ENCODE results near the gene CFAP119.
"Not testable (repeated sequence)": the region's sequence is repeated elsewhere in the genome, so short reads cannot be mapped to it uniquely, and the experiment has no call there.

The CFAP119 gene

DNA sequence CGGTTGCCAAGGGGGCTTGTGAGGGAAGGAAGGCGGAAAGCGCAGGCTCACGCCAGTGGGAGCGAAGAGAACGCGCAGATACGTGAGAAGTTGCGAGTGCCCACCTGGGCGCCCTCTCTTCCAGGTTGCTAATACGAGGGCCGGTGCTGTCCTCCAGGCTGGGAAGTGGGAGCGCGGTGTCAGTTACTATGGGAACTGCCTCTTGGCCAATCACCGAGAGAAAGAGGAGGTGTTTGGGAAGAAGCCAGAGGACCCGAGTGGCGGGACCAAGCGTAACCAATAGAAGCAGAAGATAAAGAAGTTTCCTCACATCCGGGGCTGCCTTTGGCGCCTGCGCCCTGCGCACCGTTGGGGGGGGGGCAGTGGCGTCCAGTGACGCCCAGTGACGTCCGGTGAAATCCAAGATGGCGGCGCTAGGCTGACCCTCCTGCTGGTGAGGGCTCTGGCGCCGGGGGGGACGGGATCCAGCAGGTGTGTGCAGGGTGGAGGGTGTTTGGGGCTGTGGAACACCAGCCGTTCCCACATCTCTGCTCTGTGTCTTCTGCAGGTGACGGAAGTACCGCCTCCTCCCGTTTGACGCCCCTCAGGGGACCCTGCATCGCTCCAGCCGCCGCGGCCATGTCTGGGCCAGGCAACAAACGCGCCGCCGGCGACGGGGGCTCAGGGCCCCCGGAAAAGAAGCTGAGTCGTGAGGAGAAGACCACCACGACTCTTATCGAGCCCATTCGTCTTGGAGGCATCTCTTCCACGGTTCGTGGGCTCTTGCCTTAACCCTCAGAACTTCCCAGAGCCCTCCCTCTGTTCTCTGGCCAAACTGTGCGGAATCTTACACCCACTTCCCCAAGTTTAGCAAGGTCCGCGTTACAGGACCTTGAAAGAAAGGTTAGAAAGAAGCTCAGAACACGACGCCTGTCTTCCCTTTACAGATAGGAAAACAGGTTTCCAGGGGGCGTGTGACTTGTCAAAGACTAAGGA is at the start of gene CFAP119, which contains the start of gene RNF40:
CFAP119 (minus strand) TSS at position 135 of the 975 bp plus-strand sequence. CDS start 314 bp downstream, outside the sequence.
RNF40 (plus strand) TSS at position 395 of the 975 bp plus-strand sequence; CDS start at position 619, 224 bp downstream.
- DNase-seq: peak; percentile 98 to 99

DNA sequence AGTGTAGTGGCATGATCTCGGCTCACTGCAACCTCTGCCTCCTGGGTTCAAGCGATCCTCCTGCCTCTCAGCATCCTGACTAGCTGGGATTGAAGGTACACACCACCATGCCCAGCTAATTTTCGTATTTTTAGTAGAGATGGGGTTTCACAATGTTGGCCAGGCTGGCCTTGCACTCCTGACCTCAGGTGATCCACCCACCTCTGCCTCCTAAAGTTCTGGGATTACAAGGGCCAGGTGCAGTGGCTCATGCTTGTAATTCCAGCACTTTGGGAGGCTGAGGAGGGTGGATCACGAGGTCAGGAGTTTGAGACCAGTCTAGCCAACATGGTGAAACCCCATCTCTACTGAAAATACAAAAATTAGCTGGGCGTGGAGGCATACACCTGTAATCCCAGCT is 47.8 kb upstream of the CFAP119 start:
- DNase-seq: not testable (repeated sequence)

DNA sequence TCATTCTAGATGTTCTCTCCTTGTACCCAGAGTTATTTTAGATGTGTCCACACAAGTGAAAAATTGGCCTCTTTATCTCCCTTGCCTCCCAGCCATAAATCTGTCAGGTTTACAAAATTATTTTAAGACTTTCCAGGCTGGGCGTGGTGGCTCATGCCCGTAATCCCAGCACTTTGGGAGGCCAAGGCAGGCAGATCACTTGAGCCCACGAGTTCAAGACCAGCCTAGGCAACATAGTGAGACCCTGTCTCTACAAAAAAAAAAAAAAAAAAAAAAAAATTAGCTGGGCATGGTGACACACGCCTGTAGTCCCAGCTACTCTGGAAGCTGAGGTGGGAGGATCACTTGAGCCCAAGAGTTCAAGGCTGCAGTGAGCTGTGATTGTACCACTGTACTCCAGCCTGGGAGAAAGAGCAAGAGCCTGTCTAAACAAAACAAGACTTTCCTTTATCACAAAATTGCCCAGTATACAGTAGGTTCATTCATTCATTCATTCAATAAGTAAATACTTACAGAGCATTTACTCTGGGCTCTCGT is 47.1 kb upstream of the CFAP119 start:
- not testable (repeated sequence) for DNase-seq

DNA sequence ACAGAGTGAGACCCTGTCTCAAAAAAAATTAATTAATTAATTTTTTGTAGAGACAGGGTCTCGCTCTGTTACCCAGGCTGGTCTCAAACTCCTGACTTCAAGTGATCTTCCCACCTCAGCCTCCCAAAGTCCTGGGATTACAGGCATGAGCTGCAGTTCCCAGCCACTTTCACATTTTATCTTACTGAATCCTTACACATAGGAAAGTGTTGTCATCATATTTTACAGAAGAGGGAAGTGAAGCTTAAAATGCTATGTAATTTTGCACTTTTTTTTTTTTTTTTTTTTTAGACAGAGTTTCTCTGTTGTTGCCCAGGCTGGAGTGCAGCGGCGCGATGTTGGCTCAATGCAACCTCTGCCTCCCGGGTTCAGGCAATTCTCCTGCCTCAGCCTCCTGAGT is 46.3 kb upstream of the CFAP119 start:
- no peak for DNase-seq

DNA sequence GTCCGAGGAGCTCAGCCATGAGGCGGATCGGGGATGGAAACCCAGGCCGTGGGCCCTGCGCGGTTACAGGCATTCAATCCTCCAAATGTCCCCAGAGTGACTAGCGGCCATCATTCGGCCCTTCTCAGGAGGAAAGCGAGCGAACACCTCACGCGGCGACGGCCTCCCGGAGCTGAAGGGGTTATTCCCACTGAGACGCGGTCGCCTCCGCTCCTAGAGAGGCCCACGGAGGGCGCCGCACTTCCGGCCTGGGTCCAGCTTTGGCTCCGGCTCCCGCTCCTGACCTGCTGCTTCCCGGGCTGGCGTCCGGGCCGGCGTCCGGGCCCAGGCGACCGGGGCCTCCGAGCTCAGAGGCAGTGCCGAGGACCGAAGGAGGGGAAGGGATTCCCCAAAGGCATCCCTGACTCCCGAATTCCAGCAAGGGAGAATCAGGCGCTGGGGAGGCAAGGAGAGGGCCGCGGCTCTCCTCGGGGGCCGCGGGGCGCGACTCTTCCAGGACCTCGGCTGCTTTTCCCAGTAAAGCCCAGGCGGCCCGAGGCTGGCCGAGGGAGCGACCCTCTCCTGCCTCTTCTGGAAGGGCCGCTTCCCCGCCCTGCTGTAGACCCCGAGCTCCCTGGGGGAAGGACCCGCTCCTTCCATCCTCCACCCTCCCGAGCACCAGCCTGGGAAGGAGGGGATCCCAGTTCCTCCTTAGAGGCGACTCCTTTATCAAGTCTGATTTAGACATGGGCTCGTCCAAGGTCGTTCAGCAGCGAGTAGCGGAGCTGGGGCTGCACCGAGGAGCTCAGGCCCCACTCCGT is 43.7 kb upstream of the CFAP119 start:
- peak; percentile 81 to 88 for DNase-seq

DNA sequence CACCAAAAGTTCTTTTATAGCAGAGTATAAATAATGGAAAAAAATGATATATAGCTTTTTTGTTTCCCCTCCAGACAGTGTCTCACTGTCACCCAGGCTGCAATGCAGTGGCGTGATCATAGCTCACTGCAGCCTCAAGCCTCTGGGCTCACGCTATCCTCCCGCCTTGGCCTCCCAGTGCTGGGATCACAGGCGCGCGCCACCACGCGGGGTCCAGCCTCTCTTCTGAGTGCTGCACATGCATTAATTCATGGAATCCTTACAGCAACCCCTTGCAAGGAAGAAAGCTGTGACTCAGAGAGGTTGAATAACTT is 43.2 kb upstream of the CFAP119 start:
- DNase-seq: no peak

DNA sequence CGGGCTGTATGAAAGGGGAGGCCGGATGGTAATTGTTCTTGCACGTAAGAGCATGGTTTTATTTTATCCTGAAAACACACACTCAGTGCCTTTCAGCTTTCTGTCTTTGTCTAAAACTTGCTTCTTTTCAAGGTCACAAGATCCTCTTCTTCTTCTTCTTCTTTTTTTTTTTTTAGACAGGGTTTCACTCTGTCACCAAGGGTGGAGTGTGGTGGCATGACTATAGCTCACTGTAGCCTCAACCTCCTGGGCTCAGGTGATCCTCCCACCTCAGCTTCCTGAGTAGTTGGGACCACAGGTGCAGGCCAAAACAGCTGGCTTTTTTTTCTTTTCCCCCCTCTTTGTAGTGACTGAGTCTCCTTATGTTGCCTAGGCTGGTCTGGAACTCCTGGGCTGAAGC is 41.1 kb upstream of the CFAP119 start:
- DNase-seq: no peak

DNA sequence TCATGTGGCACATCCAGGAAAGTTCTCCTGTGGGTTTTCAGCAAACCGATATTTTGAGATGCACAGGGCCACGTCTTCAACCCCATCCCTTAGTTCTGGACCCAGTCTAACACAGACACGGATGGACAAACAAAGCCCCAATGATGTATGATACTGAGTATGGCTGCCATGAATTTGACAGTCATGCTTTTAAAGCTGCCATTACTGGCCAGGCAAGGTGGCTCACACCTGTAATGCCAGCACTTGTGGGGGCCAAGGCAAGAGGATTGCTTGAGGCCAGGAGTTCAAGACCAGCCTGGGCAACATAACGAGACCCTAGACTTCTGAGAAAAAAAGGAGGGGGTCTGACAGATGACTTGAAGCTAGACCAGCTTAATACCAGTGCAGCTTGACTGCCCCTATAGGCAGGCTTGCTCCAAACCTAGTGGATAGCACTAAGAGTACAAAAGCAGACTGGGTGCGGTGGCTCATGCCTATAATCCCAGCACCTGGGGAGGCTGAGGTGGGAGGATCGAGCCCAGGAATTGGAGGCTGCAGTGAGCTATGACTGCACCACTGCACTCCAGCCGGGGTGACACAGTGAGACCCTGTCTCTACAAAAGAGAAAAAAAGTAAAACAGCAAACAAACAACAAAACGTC is 35.9 kb upstream of the CFAP119 start:
- DNase-seq: peak in 1 of 2 experiments; percentile 21

DNA sequence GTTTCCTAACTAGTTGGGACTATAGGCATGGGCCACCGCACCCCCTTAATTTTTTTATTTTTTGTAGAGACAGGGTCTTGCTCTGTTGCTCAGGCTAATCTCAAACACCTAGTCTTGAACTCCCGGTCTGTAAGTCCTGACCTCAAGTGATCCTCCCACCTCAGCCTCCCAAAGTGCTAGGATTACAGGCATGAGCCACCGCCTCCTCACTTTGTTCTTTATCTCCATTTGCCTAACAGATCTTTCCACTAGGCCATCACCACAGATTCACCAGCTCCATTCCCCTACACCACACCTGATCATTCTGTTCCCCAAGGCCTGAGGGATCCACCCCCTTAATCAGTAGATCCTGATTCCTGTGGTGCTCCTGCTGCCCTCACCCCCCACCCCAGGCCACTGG is 32.8 kb upstream of the CFAP119 start:
- DNase-seq: no peak

DNA sequence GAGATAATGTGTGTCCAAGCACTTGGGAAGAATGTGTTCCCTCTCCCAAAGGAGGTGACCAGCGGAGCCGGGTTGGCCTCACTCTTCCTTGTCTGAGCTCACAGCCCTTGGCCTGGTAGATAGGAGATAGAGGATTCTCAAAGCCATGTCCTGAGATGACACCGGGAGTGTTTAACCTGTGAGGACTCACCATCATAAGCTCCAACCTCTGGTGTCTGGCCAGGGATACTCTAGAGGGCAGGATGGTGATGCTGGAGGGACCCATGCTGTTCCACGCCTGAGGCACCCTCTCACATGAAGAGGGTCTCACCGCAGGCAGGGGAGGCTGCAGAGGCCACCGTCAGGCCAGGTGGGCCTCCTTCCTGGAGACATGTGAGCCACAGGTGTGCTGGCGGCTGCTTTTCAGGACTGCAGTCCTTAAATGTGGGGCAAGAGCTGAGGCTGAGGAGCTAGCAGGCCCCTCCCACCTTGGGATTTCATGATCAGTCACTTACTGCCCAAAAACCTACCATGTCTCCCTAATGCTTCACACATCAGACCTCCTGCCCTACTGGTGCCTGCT is 31.7 kb upstream of the CFAP119 start:
- DNase-seq: no peak

DNA sequence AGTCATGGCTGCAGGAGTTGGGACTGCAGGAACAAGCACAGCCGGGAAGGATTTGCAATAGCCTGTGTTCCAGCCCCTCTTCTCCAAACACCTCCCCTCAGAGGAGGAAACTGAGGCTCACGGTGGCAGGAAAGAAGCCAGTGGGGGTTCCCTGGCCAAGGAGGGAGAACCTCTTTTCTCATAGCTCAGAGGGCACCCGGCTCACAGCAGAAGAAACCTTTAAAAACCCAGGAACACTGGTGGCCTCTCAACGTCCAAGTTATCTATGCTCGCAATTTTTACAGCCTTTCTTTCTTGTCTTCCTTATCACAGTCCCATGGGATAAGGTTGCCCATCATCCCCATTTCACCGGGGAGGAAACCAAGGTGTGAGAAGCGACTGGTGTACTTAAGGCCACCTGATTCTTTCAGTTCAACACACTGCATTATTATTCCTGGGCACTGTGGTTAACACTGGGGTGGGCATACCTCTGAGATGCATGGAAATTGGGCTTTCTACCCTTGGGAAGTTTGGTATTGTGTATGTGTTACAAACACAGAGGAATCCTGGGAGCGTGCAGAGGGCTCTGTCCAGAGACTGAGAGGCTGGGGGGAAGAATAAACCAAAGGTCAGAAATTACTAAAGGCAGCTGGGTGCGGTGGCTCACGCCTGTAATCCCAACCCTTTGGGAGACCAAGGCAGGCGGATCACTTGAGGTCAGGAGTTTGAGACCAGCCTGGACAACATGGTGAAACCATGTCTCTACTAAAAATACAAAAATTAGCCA is 25.9 kb upstream of the CFAP119 start:
- DNase-seq: no peak

DNA sequence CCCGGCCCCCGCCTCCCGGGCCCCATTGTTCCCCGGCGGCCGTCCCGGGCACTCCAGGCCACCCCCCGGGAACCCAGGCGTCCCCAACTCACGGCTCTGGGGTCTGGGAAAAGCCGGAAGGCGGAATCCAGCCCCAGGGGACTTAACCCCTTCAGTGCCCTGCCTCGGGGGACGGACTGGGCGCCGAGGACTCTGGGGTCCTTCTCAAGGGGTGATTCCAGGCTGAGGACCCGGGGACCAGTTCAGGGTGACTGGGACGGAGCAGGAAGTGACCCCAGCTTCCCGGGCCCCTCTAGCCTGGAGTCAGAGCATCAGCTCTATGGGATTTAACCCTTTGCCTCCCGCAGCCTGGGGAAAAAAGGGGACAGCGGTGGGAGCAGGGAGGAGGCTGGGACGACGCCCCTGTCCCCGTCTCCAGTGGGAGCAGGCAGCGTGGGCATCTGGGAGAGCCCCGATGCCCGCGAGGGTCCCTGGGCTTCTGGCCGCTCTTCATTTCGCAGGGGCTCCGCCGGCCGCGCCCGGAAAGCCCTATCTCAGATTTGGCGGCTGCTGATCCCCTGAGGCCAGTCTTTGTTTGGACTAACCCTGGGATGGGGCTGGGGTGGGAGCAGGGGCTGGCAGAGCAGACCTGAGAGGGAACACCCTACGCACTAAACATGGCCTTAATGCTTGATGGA is 25.2 kb upstream of the CFAP119 start, which contains the start of gene ZNF629:
ZNF629 (minus strand) TSS at position 270 of the 677 bp plus-strand sequence. CDS start 2,723 bp downstream, outside the sequence.
- peak; percentile 58 to 81 for DNase-seq

DNA sequence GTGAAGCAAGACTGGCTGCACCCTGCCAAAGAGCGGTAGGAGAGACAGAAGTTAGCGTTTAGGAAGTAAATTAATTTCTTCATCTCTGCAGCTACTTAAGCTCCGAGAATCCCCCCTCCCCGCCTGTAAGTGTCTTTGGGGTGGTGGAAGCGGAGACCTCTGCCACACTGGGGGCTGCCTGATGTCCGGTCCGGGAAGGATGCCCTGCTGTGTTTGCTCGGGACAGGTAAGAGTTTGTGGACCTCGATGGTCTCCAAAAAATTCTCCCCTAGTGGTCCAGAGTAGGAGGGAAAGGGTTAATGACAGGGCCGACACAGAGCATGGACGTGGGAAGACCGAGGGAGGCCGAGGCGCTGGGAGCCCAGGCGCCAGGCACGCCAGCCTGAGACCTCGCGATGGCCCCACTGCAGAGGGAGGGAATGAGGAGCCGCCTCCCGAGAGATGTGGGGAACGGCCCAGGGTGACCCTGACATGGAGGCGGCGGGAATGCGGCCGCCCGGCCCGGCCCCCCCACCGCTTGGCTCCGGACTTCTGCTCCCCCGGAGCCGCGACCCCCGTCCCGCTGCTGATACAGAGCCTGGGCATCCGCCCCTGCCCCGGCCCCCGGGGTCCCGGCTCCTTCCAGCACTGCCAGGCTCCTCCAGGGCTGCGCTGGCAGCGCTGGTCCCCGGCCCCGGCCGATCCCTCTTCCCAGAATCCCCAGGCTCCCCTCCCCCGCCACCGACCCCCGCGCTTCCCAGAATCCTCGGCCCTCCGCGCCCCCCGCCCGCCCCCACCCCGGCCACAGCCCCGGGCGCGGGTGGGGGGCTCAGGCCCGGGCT is 24.5 kb upstream of the CFAP119 start:
- no peak for DNase-seq

DNA sequence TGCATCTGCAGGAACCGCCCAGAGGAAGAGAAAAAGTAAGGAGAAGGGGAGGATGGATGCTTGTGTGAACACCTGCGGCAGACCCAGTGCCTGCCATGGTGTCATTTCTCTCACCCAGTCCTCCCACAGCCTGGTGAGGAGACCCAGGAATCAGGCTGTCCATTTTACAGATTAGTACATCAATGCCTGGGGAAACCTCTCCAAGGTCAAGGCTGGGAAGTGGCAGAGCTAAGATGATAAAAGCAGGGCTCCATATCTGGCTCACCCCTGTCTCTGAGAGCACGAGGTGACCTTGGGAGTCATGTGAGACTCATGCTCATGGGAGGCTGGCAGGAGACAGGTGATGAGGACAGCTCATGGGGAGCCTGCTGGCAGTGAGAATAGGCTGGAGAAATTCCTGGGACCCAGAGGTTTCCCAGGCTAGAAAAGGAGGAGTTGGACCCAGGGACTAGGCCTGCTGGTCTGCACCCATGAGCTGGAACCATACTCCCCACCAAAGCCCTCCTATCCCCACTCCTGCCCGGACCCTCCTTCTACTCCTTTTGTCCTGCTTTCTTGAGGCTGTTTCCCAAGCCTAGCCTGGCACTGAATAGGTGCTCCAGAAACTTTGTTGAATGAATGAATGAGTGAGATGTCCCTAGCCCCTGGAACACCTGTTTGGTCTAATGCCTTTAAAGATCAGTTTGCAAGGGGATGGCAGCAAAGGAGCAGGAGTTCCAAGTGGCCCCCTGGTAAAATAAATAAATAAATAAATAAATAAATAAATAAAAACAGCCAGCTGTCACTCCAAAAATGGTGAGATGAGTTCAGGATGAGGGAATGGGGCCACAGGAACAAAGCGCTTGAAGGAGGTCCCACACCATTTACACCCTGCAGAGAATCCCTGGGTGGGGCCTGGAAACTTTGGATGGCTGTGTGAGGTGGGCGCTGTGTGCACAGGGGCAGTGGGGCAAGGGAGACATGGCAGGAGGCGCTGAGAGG is 23.6 kb upstream of the CFAP119 start:
- no peak for DNase-seq

DNA sequence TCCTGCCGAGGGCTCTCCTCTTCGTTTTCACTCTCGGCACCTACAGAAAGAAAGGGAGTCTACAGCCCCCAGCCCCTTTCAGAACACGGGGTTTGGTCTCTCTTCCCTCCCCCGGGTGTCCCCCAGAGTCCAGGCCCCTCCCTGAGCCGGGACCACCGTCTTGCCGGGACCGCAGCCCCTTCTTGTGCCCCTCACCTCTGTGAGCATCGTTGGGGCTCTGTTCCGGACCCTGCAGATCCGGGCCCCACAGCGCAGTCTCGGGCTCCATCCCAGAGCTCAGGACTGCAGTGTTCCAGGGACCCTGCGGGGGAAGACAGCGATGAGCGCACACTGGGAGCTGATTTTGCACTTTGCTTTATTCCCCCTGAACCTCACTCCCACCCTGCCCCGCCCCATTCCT is 22.4 kb upstream of the CFAP119 start:
- DNase-seq: no peak

DNA sequence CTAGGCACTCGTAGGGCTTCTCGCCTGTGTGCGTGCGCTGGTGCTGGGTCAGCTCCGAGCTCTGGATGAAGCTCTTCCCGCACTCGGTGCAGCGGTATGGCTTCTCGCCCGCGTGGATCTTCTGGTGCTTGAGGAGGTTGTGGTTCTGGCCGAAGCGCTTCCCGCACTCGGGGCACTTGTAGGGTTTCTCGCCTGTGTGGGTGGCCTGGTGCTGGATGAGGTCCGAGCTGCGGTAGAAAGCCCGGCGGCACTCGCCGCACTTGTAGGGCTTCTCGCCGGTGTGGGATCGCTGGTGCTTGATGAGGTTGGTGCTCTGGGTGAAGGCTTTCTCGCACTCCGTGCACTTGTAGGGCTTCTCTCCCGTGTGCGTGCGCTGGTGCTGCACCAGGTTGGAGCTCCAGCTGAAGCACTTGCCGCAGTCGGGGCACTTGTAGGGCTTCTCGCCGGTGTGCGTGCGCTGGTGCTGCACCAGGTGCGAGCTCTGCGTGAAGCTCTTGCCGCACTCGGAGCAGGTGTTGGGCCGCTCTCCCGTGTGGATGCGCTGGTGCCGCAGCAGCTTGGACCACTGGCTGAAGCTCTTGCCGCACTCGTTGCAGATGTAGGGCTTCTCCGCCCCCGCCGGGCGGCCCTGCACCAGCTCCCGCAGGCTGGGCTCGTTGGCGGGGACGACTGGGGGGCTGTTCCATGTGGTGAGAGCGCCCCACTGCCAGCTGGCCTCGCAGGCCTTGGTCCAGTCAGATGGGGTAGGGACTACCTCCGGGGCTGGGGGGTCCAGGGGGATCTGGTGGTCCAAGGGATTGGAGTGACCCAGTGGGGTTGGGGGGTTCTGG is 21.6 kb upstream of the CFAP119 start:
- DNase-seq: no peak

DNA sequence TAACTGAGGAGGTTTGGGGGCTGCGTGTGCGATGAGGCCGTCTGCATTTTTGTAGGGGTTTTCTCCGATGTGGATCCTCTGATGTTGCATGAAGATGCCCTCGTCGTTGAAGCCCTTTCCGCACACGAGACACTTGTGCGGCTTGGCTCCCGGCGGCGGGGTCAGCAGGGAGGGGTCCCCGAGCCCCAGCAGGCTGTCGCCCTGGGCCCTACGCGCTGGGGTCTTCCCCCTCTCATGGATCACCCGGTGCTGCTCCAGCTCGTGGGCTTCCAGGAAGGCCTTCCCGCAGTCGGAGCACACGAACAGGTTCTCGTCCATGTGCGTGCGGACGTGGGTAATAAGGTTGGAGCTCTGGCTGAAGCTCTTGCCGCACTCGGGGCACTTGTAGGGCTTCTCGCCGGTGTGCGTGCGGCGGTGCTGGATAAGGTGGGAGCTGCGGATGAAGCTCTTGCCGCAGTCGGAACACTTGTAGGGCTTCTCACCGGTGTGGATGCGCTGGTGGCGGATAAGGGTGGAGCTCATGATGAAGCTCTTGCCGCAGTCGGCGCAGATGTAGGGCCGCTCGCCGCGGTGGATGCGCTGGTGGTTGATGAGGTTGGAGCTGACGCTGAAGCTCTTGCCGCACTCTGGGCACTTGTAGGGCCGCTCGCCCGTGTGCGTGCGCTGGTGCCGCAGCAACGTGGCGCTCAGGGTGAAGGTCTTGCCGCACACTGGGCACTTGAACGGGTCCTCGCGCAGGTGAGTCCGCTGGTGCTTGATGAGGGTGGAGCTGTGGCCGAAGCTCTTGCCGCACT is 20.8 kb upstream of the CFAP119 start:
- DNase-seq: no peak
